ENCODE results near the gene MFAP2.

DNA sequence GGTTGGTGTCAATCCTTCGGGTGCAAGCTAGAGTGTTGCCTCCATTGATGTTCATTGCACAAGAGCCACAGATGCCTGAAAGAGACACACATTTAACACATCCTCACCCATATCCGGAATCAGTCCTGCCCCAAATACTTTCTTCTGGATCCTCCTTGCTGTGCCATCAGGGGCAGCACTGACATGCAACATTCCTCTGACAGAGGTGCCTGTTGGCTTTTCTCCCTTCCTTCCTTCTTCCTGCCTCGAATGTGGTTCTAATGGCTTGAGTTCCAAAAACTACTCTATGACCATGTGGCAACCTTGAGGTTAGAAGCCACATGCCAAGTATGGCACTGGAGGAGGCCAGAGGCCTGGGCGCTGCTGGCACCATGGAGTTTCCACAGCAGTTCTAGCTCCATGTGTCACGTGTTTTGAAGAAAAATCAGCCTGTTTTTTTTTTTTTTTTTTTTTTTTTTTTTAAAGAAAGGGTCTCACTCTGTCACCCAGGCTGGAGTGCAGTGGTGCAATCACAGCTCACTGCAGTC is 48.3 kb upstream of the MFAP2 start:
- TF ChIP-seq POLR2AphosphoS5 (IDR thresholded peaks at IDR 0.05; ENCODE audit: low read depth, low read length): no peak
- TF ChIP-seq SIN3A (IDR thresholded peaks at IDR 0.05; ENCODE audit: borderline replicate concordance, insufficient read depth, low read length): no peak

Measured in PFSK-1 (cell line).